ENCODE measurements around the gene MRPS7. TPM values are rescaled to one million over a fixed set of nuclear protein-coding genes. Genes with fewer than 3 reads are reported as not detected.

The MRPS7 gene
- total RNA-seq = 10 to 100 TPM; 34.0 to 36.1 TPM

DNA sequence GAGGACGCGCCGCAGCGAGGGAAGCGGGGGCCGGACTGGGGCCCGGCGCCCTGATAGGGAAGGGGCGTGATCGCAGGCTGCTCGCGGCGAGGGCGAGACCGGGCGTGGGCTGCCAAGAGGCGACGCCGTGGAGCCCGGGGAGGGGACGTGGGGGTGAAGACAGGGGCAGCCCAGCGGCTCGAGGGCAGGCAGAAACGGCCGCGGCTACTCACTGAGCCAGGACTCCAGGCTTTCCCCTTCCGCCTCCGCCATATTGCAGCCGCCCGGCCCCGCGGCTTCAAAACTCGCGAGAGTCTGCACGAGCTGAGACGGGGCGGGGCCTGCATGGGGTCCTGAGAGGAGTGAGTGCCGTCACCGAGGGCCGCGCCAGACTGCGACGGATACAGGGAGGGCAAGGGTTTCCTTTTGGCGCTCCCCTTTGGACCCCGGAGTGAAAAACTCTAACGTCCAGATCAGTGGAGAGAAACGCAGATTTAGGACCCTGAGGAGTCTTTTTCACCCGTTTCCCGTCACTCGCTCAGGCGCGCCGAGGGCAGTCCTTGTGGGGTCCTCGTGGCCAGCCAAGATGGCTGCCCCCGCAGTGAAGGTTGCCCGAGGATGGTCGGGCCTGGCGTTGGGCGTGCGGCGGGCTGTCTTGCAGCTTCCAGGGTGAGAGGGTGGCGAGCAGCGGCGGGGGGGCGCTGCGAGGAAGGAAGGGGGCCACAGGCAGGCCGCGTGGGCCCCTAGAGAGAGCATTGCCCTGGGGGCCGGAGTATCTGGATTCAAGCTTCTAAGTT lies at the start of gene MRPS7, which contains the start of gene GGA3:
Gene MRPS7 (plus strand): TSS at position 544 of the 776 bp plus-strand sequence. CDS start 22 bp downstream, at position 566.
Gene GGA3 (minus strand): TSS at position 271 of the 776 bp plus-strand sequence. CDS start 19 bp downstream, at position 252.
- Mint-ChIP-seq H3K27me3 (no peaks in the 10 kb centered on the region), H3K4me1 (peaks cover 30% of the 10 kb centered on the region), H3K36me3 (peaks cover 4% of the 10 kb centered on the region), H3K9me3 (no peaks in the 10 kb centered on the region), H3K27ac (peak within 1 kb of the TSS; percentile 99), H3K4me3 (peak within 1 kb of the TSS; percentile 99)
- POLR2A ChIA-PET = interaction anchor here (0.5 to 4.9 kb wide), 27 partner anchors 10 to 981 kb away, joined by 3 to 138 read pairs (median 5); partner anchors contain the start of genes ARMC7, GRB2, JPT1 and MIF4GD
- peak; percentile 90 for ATAC-seq (ENCODE audit: low read depth)
- peak; percentile 98 for DNase-seq

DNA sequence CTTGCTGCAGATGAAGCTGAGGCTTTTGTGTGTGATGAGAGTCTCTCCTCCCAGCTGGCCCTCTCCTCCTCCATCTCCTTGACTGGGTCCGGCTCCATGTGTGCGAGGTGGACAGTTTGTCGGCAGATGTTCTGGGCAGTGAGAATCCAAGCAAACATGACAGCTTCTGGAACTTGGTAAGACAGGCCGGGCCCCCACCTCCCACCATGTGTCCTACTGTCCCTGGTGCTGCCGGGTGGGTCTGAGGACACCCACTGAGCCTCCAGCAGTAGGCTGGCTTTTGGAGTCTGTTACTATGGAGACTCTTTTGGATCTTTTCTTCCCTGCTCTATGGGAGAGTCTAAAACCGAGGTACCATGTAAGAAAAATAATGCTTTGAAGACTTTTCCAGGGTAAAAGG lies 43.5 kb upstream of the MRPS7 start:
- H3K27me3 Mint-ChIP-seq = no peaks in the 10 kb centered on the region
- DNase-seq (no peak), ATAC-seq (ENCODE audit: low read depth) (no peak)
- H3K4me3 Mint-ChIP-seq = no peak overlapping the region
- no peak overlapping the region for H3K27ac Mint-ChIP-seq
- peaks cover 4% of the 10 kb centered on the region for H3K4me1 Mint-ChIP-seq
- POLR2A ChIA-PET = no interaction called here
- H3K36me3 Mint-ChIP-seq = peaks cover 24% of the 10 kb centered on the region
- H3K9me3 Mint-ChIP-seq = no peaks in the 10 kb centered on the region

DNA sequence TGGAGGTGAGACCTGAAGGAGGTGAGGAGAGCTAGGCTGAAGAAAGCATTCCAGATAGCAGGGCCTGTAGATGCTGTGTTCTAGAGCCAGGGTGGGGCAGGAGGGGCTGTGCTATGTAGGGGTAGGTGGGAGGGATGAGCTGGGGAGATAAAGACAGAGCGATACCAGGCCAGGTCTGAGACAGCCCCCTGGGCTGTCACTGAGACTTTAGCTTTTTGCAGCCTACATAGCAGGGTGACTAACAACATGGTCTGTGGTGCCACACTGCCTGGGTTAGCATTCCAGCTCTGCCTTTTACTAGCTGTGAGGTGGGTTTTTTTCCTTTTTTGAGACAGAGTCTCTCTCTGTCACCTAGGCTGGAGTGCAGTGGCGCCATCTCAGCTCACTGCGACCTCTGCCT lies 41.9 kb upstream of the MRPS7 start:
- POLR2A ChIA-PET = interaction anchor here (0.9 kb wide), 1 partner anchor 13 kb away, joined by 3 read pairs; no protein-coding TSS in a partner anchor
- ATAC-seq (ENCODE audit: low read depth) (no peak), DNase-seq (no peak)
- Mint-ChIP-seq H3K4me1 (peaks cover 4% of the 10 kb centered on the region), H3K27ac (peak overlapping the region; percentile 38), H3K4me3 (no peak overlapping the region), H3K36me3 (peaks cover 27% of the 10 kb centered on the region), H3K27me3 (no peaks in the 10 kb centered on the region), H3K9me3 (no peaks in the 10 kb centered on the region)

DNA sequence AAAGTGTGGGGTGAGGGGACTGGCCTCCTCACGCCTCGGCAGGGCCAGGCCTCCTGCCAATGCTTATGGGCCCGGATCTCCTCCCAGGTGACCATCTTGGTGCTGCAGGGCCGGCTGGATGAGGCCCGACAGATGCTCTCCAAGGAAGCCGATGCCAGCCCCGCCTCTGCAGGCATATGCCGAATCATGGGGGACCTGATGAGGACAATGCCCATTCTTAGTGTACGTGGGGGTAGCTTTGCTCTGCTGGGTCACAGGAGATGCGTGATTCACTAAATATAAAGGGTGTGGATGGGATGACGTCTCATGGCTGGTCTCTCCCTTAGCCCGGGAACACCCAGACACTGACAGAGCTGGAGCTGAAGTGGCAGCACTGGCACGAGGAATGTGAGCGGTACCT lies 36.7 kb upstream of the MRPS7 start:
- no peak overlapping the region for H3K4me3 Mint-ChIP-seq
- DNase-seq (no peak), ATAC-seq (ENCODE audit: low read depth) (no peak)
- H3K27ac Mint-ChIP-seq = no peak overlapping the region
- peaks cover 18% of the 10 kb centered on the region for H3K36me3 Mint-ChIP-seq
- POLR2A ChIA-PET = interaction anchor here (1.1 kb wide), 1 partner anchor 12 kb away, joined by 3 read pairs; no protein-coding TSS in a partner anchor
- peaks cover 2% of the 10 kb centered on the region for H3K4me1 Mint-ChIP-seq
- no peaks in the 10 kb centered on the region for H3K9me3 Mint-ChIP-seq
- no peaks in the 10 kb centered on the region for H3K27me3 Mint-ChIP-seq

DNA sequence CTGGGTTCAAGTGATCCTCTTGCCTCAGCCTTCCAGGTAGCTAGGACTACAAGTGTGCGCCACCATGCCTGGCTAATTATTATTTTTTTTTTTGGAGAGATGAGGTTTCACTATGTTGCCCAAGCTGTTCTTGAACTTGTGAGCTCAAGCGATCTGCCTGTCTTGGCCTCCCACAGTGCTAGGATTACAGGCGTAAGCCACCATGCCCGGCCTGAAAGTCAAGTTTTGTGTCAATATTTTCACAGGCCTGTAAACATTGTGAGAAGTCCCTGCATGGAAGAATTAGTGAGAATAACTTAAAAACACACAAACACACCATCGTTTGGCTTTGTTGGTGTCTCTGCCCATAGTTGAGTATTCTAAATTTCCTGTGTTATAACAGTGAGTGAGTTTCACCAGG lies 34.0 kb upstream of the MRPS7 start:
- Mint-ChIP-seq H3K4me3 (no peak overlapping the region), H3K9me3 (no peaks in the 10 kb centered on the region), H3K36me3 (peaks cover 15% of the 10 kb centered on the region), H3K27me3 (no peaks in the 10 kb centered on the region), H3K27ac (no peak overlapping the region), H3K4me1 (peaks cover 2% of the 10 kb centered on the region)
- ATAC-seq (ENCODE audit: low read depth) (no peak), DNase-seq (no peak)
- POLR2A ChIA-PET = no interaction called here

DNA sequence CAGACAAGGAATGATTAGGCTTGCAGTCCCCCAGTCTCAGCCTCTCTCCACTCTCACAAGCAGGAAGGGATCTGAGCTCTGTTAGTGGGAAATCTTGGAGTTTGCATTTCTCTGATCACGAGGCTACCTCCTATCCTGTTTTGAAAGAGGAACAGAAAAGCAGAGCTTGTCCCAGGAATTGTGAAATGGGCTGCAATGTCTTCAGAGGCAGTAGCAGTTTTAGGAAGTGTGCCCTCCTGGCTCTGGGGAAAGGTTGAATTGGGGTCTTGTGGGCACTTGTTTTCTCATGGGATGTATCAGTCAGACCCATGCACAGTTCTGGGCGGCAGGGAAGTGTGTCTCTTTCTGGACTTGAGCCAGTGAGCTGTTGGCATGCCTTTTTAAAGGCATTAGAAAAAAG lies 33.4 kb upstream of the MRPS7 start:
- DNase-seq (no peak), ATAC-seq (ENCODE audit: low read depth) (no peak)
- peaks cover 17% of the 10 kb centered on the region for H3K36me3 Mint-ChIP-seq
- no peak overlapping the region for H3K27ac Mint-ChIP-seq
- peaks cover 2% of the 10 kb centered on the region for H3K4me1 Mint-ChIP-seq
- POLR2A ChIA-PET = interaction anchor here (0.6 kb wide), 1 partner anchor 84 kb away, joined by 9 read pairs; no protein-coding TSS in a partner anchor
- no peak overlapping the region for H3K4me3 Mint-ChIP-seq
- no peaks in the 10 kb centered on the region for H3K27me3 Mint-ChIP-seq
- no peaks in the 10 kb centered on the region for H3K9me3 Mint-ChIP-seq

DNA sequence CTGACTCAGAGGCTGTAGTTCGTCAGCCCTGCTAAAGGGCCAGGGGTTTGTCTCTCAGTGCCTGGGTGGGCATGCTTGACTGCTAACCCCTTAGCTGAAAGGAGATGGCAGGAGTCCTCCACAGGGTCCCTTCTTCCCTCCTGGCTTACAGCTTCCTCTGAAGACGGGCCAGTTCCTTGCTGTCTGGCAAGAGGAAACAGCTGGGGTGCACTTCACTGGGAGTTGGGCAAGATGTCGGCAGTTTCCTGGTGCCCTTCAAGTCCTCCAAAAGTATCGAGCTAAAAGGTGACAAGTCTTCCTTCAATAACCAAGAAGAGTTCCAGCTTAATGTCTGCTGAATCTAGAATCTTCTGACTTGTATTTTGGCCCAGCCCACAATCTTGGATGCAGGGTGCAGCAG lies 32.8 kb upstream of the MRPS7 start:
- ATAC-seq (ENCODE audit: low read depth) = no peak
- no peak overlapping the region for H3K27ac Mint-ChIP-seq
- H3K9me3 Mint-ChIP-seq = no peaks in the 10 kb centered on the region
- POLR2A ChIA-PET = no interaction called here
- DNase-seq = no peak
- H3K36me3 Mint-ChIP-seq = peaks cover 15% of the 10 kb centered on the region
- peaks cover 2% of the 10 kb centered on the region for H3K4me1 Mint-ChIP-seq
- no peak overlapping the region for H3K4me3 Mint-ChIP-seq
- H3K27me3 Mint-ChIP-seq = no peaks in the 10 kb centered on the region

DNA sequence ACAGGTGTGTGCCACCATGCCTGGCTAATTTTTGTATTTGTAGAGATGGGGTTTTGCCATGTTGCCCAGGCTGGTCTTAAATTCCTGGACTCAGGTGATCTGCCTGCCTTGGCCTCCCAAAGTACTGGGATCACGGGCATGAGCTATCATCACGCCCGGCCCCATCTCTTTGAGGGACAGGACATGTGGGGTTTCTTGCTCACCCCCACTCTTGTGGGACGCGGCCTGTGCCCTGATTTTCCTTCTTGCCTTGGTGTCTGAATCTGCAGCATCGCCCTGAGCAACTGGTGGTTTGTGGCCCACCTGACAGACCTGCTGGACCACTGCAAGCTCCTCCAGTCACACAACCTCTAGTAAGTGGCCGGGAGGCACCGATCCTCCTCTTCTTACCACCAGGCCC lies 30.6 kb upstream of the MRPS7 start:
- H3K9me3 Mint-ChIP-seq = no peaks in the 10 kb centered on the region
- H3K4me1 Mint-ChIP-seq = peaks cover 2% of the 10 kb centered on the region
- H3K27me3 Mint-ChIP-seq = no peaks in the 10 kb centered on the region
- ATAC-seq (ENCODE audit: low read depth) (no peak), DNase-seq (no peak)
- H3K27ac Mint-ChIP-seq = no peak overlapping the region
- H3K36me3 Mint-ChIP-seq = peaks cover 14% of the 10 kb centered on the region
- POLR2A ChIA-PET = no interaction called here
- H3K4me3 Mint-ChIP-seq = no peak overlapping the region

DNA sequence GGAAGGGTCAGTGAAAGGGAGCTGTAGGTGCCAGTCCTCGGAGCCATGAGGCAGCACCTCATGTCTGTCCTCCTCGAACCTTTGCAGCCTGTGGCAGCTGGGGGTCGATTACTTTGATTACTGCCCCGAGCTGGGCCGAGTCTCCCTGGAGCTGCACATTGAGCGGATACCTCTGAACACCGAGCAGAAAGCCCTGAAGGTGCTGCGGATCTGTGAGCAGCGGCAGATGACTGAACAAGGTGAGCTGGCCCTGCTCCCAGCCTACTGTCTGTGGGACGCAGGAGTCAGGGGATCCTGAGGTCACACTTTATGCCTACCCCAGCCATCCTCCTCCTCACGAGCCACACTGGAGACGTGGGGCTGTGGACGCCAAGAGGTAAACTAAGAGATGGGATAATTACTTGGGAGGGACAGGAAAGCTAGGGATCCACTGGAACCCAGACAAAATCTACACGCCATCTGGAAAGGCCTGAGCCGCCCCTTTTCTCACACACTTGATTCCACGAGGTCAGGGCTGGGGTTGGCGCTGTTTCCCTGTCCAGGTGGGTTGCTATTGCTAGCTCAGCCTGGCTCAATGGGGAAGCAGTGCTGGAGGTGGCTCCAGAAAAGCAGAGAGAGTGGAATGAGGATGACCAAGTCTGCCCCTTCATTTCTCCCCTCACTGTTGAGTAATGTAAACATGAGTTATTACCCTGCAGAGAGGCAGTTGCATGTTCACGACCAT lies 29.8 kb upstream of the MRPS7 start:
- Mint-ChIP-seq H3K27ac (no peak overlapping the region), H3K4me3 (no peak overlapping the region), H3K9me3 (no peaks in the 10 kb centered on the region), H3K4me1 (peaks cover 2% of the 10 kb centered on the region), H3K27me3 (no peaks in the 10 kb centered on the region), H3K36me3 (peaks cover 18% of the 10 kb centered on the region)
- ATAC-seq (ENCODE audit: low read depth) = no peak
- POLR2A ChIA-PET = no interaction called here
- DNase-seq = no peak

DNA sequence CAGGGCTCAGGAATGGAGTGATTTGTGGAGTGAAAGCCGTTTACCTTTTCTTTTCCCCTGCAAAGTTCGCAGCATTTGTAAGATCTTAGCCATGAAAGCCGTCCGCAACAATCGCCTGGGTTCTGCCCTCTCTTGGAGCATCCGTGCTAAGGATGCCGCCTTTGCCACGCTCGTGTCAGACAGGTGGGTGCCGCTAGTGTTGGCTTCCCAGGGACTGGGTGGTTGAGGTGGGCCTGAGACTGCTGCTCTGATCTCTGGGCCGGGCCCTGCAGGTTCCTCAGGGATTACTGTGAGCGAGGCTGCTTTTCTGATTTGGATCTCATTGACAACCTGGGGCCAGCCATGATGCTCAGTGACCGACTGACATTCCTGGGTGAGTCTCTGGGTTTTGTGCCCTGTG lies 28.9 kb upstream of the MRPS7 start:
- Mint-ChIP-seq H3K9me3 (no peaks in the 10 kb centered on the region), H3K4me3 (no peak overlapping the region), H3K4me1 (peaks cover 2% of the 10 kb centered on the region), H3K27ac (no peak overlapping the region), H3K36me3 (peaks cover 18% of the 10 kb centered on the region), H3K27me3 (no peaks in the 10 kb centered on the region)
- no peak for ATAC-seq (ENCODE audit: low read depth)
- POLR2A ChIA-PET = interaction anchor here (1.0 kb wide), 1 partner anchor 13 kb away, joined by 3 read pairs; no protein-coding TSS in a partner anchor
- DNase-seq = no peak

DNA sequence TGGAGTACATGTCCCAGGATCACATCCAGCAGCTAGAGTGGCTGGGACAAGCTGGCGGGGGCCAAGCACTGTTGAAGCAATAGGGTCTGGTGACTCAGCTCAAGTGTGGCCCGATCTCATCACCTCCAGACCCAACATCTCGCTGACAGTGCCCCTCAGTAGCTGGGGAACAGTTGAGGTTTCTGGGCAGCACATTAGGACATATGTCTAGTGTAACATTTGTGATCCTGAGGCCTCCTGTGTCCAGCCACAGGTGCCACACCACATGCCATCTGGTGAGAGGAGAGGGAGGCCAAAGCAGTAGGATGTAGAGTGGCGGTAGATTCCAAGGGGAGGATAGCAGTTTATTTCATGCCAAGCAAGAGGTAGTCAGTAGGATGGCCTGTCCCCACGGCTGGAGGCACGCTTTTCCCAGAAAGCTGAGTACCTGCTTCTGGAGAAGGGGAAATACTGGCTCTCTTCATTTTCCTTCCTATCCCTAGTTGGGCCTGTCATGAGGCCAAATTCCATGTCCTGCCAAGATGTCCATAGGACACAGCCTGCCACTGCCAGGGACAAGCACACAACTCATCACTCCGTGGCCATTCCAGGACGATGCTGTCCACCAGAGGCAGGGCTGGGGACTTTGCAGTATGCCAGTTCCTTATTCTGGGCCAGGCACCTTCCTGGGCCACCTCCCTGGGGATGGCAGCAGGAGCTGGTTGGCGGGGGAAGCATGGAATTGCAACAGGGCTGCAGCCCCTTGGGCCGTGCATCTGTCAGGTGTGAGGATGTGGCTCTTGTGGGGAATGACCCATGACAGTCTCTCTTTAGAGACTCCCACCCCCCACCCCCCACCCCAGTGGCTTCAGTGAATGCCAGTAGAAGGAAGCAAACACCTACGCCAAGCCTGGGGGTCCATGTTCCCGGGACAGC lies 24.3 kb upstream of the MRPS7 start:
- Mint-ChIP-seq H3K27me3 (no peaks in the 10 kb centered on the region), H3K27ac (peak overlapping the region; percentile 48), H3K9me3 (no peaks in the 10 kb centered on the region), H3K4me1 (peaks cover 7% of the 10 kb centered on the region), H3K4me3 (no peak overlapping the region), H3K36me3 (peaks cover 26% of the 10 kb centered on the region)
- DNase-seq = no peak
- POLR2A ChIA-PET = interaction anchor here (1.1 to 1.7 kb wide), 2 partner anchors 13 to 24 kb away, joined by 3 to 8 read pairs; partner anchors contain the start of genes GGA3 and MRPS7
- no peak for ATAC-seq (ENCODE audit: low read depth)

DNA sequence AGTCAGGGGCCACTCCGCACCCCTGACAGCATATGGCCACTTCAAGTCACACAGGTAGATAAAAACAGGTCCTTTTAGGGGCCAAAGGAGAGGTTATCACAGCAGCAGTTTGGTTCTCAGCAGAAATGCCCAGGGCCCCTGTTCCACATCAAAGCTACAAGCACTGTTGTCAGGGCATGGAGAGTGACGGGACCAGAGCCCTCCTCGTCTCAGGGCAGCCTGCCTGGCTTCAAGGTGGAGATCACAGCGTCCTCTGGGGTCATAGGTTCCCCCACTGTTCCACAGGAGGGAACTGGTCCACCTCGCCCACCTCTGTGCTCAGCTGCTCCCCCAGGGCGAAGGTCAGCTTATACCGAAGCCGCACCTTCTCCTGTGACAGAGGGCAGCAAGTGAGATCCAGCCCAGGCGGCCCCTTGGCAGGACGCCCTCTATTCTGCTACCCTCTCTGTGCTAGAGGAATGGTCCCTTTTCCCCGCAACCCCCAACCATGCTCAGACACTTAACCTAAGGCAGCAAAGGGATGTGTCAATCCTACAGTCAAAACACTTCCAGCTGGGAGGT lies 23.6 kb upstream of the MRPS7 start:
- no peak overlapping the region for H3K27ac Mint-ChIP-seq
- POLR2A ChIA-PET = interaction anchor here (1.7 kb wide), 1 partner anchor 23 kb away, joined by 8 read pairs; the partner anchor contains the start of genes GGA3 and MRPS7
- DNase-seq = no peak
- H3K4me1 Mint-ChIP-seq = peaks cover 10% of the 10 kb centered on the region
- no peaks in the 10 kb centered on the region for H3K9me3 Mint-ChIP-seq
- peaks cover 24% of the 10 kb centered on the region for H3K36me3 Mint-ChIP-seq
- H3K4me3 Mint-ChIP-seq = no peak overlapping the region
- ATAC-seq (ENCODE audit: low read depth) = no peak
- H3K27me3 Mint-ChIP-seq = no peaks in the 10 kb centered on the region
